ENCODE results near the gene PCDHAC2.

Gene PCDHAC2

GRCh38 chr5:140978260-140978659 is 12.0 kb downstream of the PCDHAC2 start:
- no peak for TF ChIP-seq EZH2 (optimal IDR thresholded peaks at IDR 0.05; ENCODE audit: low read depth, low read length)
- TF ChIP-seq EZH2phosphoT487 (IDR thresholded peaks at IDR 0.05; ENCODE audit: low read length), result no peak
- TF ChIP-seq CTCF (IDR thresholded peaks at IDR 0.05; ENCODE audit: low read length), result no peak
- Histone ChIP-seq H3F3A (ENCODE audit: insufficient read depth, low read length) (no peaks in the 10 kb centered on the region), H3K4me1 (ENCODE audit: low read length) (no peaks in the 10 kb centered on the region), H3K4me3 (ENCODE audit: low read length) (no peak overlapping the region), H3K9me3 (replicated peaks; ENCODE audit: insufficient read depth, low read length) (no peaks in the 10 kb centered on the region), H3K27me3 (replicated peaks; ENCODE audit: insufficient read depth, low read length) (no peaks in the 10 kb centered on the region), H3K9me2 (replicated peaks; ENCODE audit: insufficient read depth, low read length) (no peaks in the 10 kb centered on the region), H3K79me2 (ENCODE audit: low read length) (no peaks in the 10 kb centered on the region), H3K9ac (ENCODE audit: low read length) (no peak overlapping the region), H3K36me3 (replicated peaks; ENCODE audit: insufficient read depth, low read length) (no peaks in the 10 kb centered on the region), H3K27ac (ENCODE audit: low read length) (no peak overlapping the region), H4K20me1 (ENCODE audit: insufficient read depth, low read length) (no peaks in the 10 kb centered on the region), H2AFZ (ENCODE audit: low read length) (no peak overlapping the region), H3K4me2 (ENCODE audit: low read depth, low read length) (no peak overlapping the region)
- no peak for DNase-seq

GRCh38 chr5:140978983-140979382 is 12.7 kb downstream of the PCDHAC2 start:
- Histone ChIP-seq H3K4me3 (ENCODE audit: low read length) (no peak overlapping the region), H3K27ac (ENCODE audit: low read length) (no peak overlapping the region), H2AFZ (ENCODE audit: low read length) (no peak overlapping the region), H3K4me2 (ENCODE audit: low read depth, low read length) (no peak overlapping the region), H4K20me1 (ENCODE audit: insufficient read depth, low read length) (no peaks in the 10 kb centered on the region), H3K79me2 (ENCODE audit: low read length) (no peaks in the 10 kb centered on the region), H3K4me1 (ENCODE audit: low read length) (no peaks in the 10 kb centered on the region), H3F3A (ENCODE audit: insufficient read depth, low read length) (no peaks in the 10 kb centered on the region), H3K27me3 (replicated peaks; ENCODE audit: insufficient read depth, low read length) (no peaks in the 10 kb centered on the region), H3K9ac (ENCODE audit: low read length) (no peak overlapping the region), H3K36me3 (replicated peaks; ENCODE audit: insufficient read depth, low read length) (no peaks in the 10 kb centered on the region), H3K9me2 (replicated peaks; ENCODE audit: insufficient read depth, low read length) (no peaks in the 10 kb centered on the region), H3K9me3 (replicated peaks; ENCODE audit: insufficient read depth, low read length) (no peaks in the 10 kb centered on the region)
- no peak for DNase-seq
- TF ChIP-seq EZH2 (optimal IDR thresholded peaks at IDR 0.05; ENCODE audit: low read depth, low read length), result no peak
- no peak for TF ChIP-seq CTCF (IDR thresholded peaks at IDR 0.05; ENCODE audit: low read length)
- no peak for TF ChIP-seq EZH2phosphoT487 (IDR thresholded peaks at IDR 0.05; ENCODE audit: low read length)

- Histone ChIP-seq H3K4me2 (ENCODE audit: low read depth, low read length) (no peak overlapping the region), H4K20me1 (ENCODE audit: insufficient read depth, low read length) (no peaks in the 10 kb centered on the region), H2AFZ (ENCODE audit: low read length) (no peak overlapping the region), H3K4me1 (ENCODE audit: low read length) (no peaks in the 10 kb centered on the region), H3F3A (ENCODE audit: insufficient read depth, low read length) (no peaks in the 10 kb centered on the region), H3K9me2 (replicated peaks; ENCODE audit: insufficient read depth, low read length) (no peaks in the 10 kb centered on the region), H3K9ac (ENCODE audit: low read length) (no peak overlapping the region), H3K9me3 (replicated peaks; ENCODE audit: insufficient read depth, low read length) (no peaks in the 10 kb centered on the region), H3K36me3 (replicated peaks; ENCODE audit: insufficient read depth, low read length) (no peaks in the 10 kb centered on the region), H3K4me3 (ENCODE audit: low read length) (no peak overlapping the region), H3K27ac (ENCODE audit: low read length) (no peak overlapping the region), H3K27me3 (replicated peaks; ENCODE audit: insufficient read depth, low read length) (no peaks in the 10 kb centered on the region), H3K79me2 (ENCODE audit: low read length) (no peaks in the 10 kb centered on the region)
- TF ChIP-seq EZH2phosphoT487 (IDR thresholded peaks at IDR 0.05; ENCODE audit: low read length) (no peak), EZH2 (optimal IDR thresholded peaks at IDR 0.05; ENCODE audit: low read depth, low read length) (no peak), CTCF (IDR thresholded peaks at IDR 0.05; ENCODE audit: low read length) (no peak)
- no peak for DNase-seq
These were observed 15.9 kb downstream of the PCDHAC2 start for GRCh38 chr5:140982083-140982716.

Measured in MM.1S (cell line).